MCF 10A (cell line): Measurements from ENCODE around the gene HPSE2. TPM values are rescaled to one million over a fixed set of nuclear protein-coding genes. Genes with fewer than 3 reads are reported as not detected.

Experiments
- BruUV-seq: library from RNA; stranded (reverse); fragments of 400-500 nt; replicated peaks from 2 replicates; lab custom pipeline; 2021; lab: Mats Ljungman, UMichigan
- CTCF ChIA-PET: fragments of 300-600 bp; sonication (Branson Sonifier 250); formaldehyde crosslinking; extraction: SDS; loops from one replicate; lab custom pipeline; 2021; ENCODE audit warnings: antibody characterized with exemption, inconsistent platforms; lab: Yijun Ruan, JAX
- POLR2A ChIA-PET: fragments of 300-600, 350-650 bp; sonication (Branson Sonifier 250); formaldehyde crosslinking; extraction: SDS; loops from one replicate; lab custom pipeline; 2020; ENCODE audit warnings: antibody characterized with exemption, inconsistent platforms; lab: Yijun Ruan, JAX
- DNase-seq: peaks from one replicate; pipeline ENCODE4 v3.0.0-alpha.2; 2018; ENCODE audit not compliant: unreplicated experiment
- H3K27ac Mint-ChIP-seq: one replicate; pipeline ENCODE4 v1.8.0; 2022; ENCODE audit warnings: mild to moderate bottlenecking, low read depth, mixed read lengths; ENCODE audit not compliant: unreplicated experiment
- H3K27me3 Mint-ChIP-seq: one replicate; pipeline ENCODE4 v1.8.0; 2022; ENCODE audit warnings: mixed read lengths; ENCODE audit not compliant: insufficient read depth, unreplicated experiment
- H3K36me3 Mint-ChIP-seq: one replicate; pipeline ENCODE4 v1.8.0; 2022; ENCODE audit warnings: mild to moderate bottlenecking, moderate library complexity, mixed read lengths; ENCODE audit not compliant: insufficient read depth, unreplicated experiment
- H3K4me1 Mint-ChIP-seq: one replicate; pipeline ENCODE4 v1.8.0; 2022; ENCODE audit warnings: mixed read lengths; ENCODE audit not compliant: insufficient read depth, unreplicated experiment
- H3K4me3 Mint-ChIP-seq: one replicate; pipeline ENCODE4 v1.8.0; 2022; ENCODE audit warnings: mild to moderate bottlenecking, moderate library complexity, mixed read lengths; ENCODE audit not compliant: unreplicated experiment
- H3K9me3 Mint-ChIP-seq: one replicate; pipeline ENCODE4 v1.8.0; 2022; ENCODE audit warnings: mixed read lengths; ENCODE audit not compliant: unreplicated experiment
- intact Hi-C: fragments of 100-400 bp; cut with micrococcal nuclease; formaldehyde crosslinking; loops from 2 replicates; pipeline ENCODE4 v1.14.1; 2022
- total RNA-seq: library from RNA; stranded (reverse); gene quantifications from 2 replicates; pipeline ENCODE4 v1.2.3, GENCODE V29; 2022
- TF ChIP-seq, protein P1 (sequence below): fragments of 200-600 bp; IDR thresholded peaks from one replicate; pipeline ENCODE4 v1.8.0; 2022; ENCODE audit warnings: antibody characterized with exemption, mild to moderate bottlenecking; ENCODE audit not compliant: unreplicated experiment

Gene HPSE2
- total RNA-seq, 1 experiment from 2014 or later = not detected

- POLR2A ChIA-PET = no interaction called here
- TF ChIP-seq, protein P1, sequence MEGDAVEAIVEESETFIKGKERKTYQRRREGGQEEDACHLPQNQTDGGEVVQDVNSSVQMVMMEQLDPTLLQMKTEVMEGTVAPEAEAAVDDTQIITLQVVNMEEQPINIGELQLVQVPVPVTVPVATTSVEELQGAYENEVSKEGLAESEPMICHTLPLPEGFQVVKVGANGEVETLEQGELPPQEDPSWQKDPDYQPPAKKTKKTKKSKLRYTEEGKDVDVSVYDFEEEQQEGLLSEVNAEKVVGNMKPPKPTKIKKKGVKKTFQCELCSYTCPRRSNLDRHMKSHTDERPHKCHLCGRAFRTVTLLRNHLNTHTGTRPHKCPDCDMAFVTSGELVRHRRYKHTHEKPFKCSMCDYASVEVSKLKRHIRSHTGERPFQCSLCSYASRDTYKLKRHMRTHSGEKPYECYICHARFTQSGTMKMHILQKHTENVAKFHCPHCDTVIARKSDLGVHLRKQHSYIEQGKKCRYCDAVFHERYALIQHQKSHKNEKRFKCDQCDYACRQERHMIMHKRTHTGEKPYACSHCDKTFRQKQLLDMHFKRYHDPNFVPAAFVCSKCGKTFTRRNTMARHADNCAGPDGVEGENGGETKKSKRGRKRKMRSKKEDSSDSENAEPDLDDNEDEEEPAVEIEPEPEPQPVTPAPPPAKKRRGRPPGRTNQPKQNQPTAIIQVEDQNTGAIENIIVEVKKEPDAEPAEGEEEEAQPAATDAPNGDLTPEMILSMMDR = no peak
- CTCF ChIA-PET = no interaction called here
- Mint-ChIP-seq H3K27ac (no peak overlapping the region), H3K9me3 (peaks cover 3% of the 10 kb centered on the region), H3K4me3 (no peak overlapping the region), H3K4me1 (no peaks in the 10 kb centered on the region), H3K36me3 (no peaks in the 10 kb centered on the region), H3K27me3 (no peaks in the 10 kb centered on the region)
- no TSS peak for BruUV-seq
- no peak for DNase-seq
- intact Hi-C loops = loop anchor here (5.0 kb wide), 1 partner anchor 427 kb away; no protein-coding TSS in a partner anchor
Observed at GRCh38 chr10:98745645-98746044, 490.0 kb downstream of the HPSE2 start.

- no peak overlapping the region for H3K4me3 Mint-ChIP-seq
- intact Hi-C loops = no loop called here
- ChIA-PET CTCF (no interaction called here), POLR2A (no interaction called here)
- H3K36me3 Mint-ChIP-seq = peaks cover 7% of the 10 kb centered on the region
- DNase-seq = no peak
- BruUV-seq = no TSS peak
- no peaks in the 10 kb centered on the region for H3K9me3 Mint-ChIP-seq
- TF ChIP-seq, protein P1 = no peak
- H3K27me3 Mint-ChIP-seq = peaks cover 20% of the 10 kb centered on the region
- H3K4me1 Mint-ChIP-seq = no peaks in the 10 kb centered on the region
- no peak overlapping the region for H3K27ac Mint-ChIP-seq
Observed at GRCh38 chr10:98720551-98720950, 515.1 kb downstream of the HPSE2 start.

- no peaks in the 10 kb centered on the region for H3K36me3 Mint-ChIP-seq
- ChIA-PET CTCF (no interaction called here), POLR2A (no interaction called here)
- intact Hi-C loops = no loop called here
- no peak overlapping the region for H3K4me3 Mint-ChIP-seq
- no peak overlapping the region for H3K27ac Mint-ChIP-seq
- H3K27me3 Mint-ChIP-seq = peaks cover 6% of the 10 kb centered on the region
- TF ChIP-seq, protein P1 = no peak
- no peak for DNase-seq
- BruUV-seq = no TSS peak
- no peaks in the 10 kb centered on the region for H3K4me1 Mint-ChIP-seq
- H3K9me3 Mint-ChIP-seq = no peaks in the 10 kb centered on the region
Observed at GRCh38 chr10:98713586-98713985, 522.1 kb downstream of the HPSE2 start.

DNA sequence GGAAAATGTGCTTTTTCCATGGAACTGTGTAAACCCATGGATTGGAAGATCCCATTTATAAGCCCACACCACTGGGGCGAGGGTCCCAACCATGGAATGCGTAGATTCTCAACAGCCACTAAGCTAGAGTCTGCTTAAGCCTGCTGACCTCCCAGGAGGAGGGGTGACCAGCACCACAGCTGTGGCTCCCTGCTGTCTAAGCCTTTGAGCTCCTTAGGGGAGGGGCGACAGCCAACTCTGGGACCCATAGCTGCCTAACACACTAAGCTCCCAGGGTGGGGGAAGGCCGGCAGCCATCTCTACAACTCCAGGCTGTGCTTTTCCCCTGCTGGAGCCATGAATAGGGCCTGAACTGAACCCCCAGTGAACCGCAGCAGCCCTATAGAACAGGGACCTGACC is 539.1 kb downstream of the HPSE2 start:
- DNase-seq = no peak
- no peak overlapping the region for H3K27ac Mint-ChIP-seq
- ChIA-PET CTCF (interaction anchor here (0.8 kb wide), 1 partner anchor 31 kb away, joined by 3 read pairs; no protein-coding TSS in a partner anchor), POLR2A (no interaction called here)
- H3K36me3 Mint-ChIP-seq = no peaks in the 10 kb centered on the region
- H3K27me3 Mint-ChIP-seq = no peaks in the 10 kb centered on the region
- TF ChIP-seq, protein P1 = no peak
- intact Hi-C loops = no loop called here
- no peak overlapping the region for H3K4me3 Mint-ChIP-seq
- BruUV-seq = no TSS peak
- no peaks in the 10 kb centered on the region for H3K4me1 Mint-ChIP-seq
- H3K9me3 Mint-ChIP-seq = peaks cover 15% of the 10 kb centered on the region
